WTC11 (cell line): ENCODE measurements around the gene RARS2. TPM values are rescaled to one million over a fixed set of nuclear protein-coding genes. Genes with fewer than 3 reads are reported as not detected.

Experiments used
- ATAC-seq: fragments of 200-7000 bp; cut with Tn5 transposase; 2 replicates; pipeline ENCODE4 v1.10.0; 2021; ENCODE audit warnings: mild to moderate bottlenecking, moderate library complexity
- CTCF ChIA-PET: fragments of 300-600 bp; sonication (Branson Sonifier 250); formaldehyde crosslinking; loops from one replicate; lab custom pipeline; 2021; ENCODE audit warnings: antibody characterized with exemption; lab: Charles Lee
- POLR2A ChIA-PET: fragments of 350-600 bp; sonication (Branson Sonifier 250); formaldehyde crosslinking; loops from one replicate; lab custom pipeline; 2021; ENCODE audit warnings: antibody characterized with exemption; lab: Charles Lee
- DNase-seq: peaks from one replicate; pipeline ENCODE4 v3.0.0; 2021; ENCODE audit warnings: low spot score
- H3K27ac Mint-ChIP-seq: 2 replicates; pipeline ENCODE4 v1.8.0; 2021; ENCODE audit warnings: mixed read lengths
- H3K27me3 Mint-ChIP-seq: 2 replicates; pipeline ENCODE4 v1.8.0; 2021; ENCODE audit warnings: low read depth, mild to moderate bottlenecking, moderate library complexity, mixed read lengths
- H3K36me3 Mint-ChIP-seq: 2 replicates; pipeline ENCODE4 v1.8.0; 2021; ENCODE audit warnings: mixed read lengths
- H3K4me1 Mint-ChIP-seq: 2 replicates; pipeline ENCODE4 v1.8.0; 2022; ENCODE audit warnings: mixed read lengths
- H3K4me3 Mint-ChIP-seq: 2 replicates; pipeline ENCODE4 v1.8.0; 2021; ENCODE audit warnings: mild to moderate bottlenecking, moderate library complexity, mixed read lengths
- H3K9me3 Mint-ChIP-seq: 2 replicates; pipeline ENCODE4 v1.8.0; 2021; ENCODE audit warnings: mixed read lengths
- ATF1 ChIP-seq: sonication (generic); formaldehyde crosslinking; IDR thresholded peaks from 2 replicates; pipeline ENCODE4 v1.8.1; 2023; ENCODE audit warnings: mild to moderate bottlenecking, moderate library complexity, missing genetic modification reagents
- CBFB ChIP-seq: sonication (generic); formaldehyde crosslinking; IDR thresholded peaks from 2 replicates; pipeline ENCODE4 v1.8.1; 2022; ENCODE audit warnings: mild to moderate bottlenecking, low read depth, missing genetic modification reagents
- ETV6 ChIP-seq: sonication (generic); formaldehyde crosslinking; IDR thresholded peaks from 2 replicates; pipeline ENCODE4 v1.8.1; 2022; ENCODE audit warnings: mild to moderate bottlenecking, missing genetic modification reagents
- JUN ChIP-seq: sonication (generic); formaldehyde crosslinking; IDR thresholded peaks from 2 replicates; pipeline ENCODE4 v1.8.0; 2023; ENCODE audit warnings: mild to moderate bottlenecking, missing genetic modification reagents
- OVOL2 ChIP-seq: fragments of 250-450 bp; sonication (Bioruptor Pico); IDR thresholded peaks from 2 replicates; pipeline ENCODE4 v1.9.0; 2021; ENCODE audit warnings: mild to moderate bottlenecking, borderline replicate concordance
- SOX15 ChIP-seq: fragments of 250-450 bp; sonication (Bioruptor Pico); IDR thresholded peaks from 2 replicates; pipeline ENCODE4 v1.9.0; 2021; ENCODE audit warnings: mild to moderate bottlenecking
- ZNF138 ChIP-seq: sonication (generic); formaldehyde crosslinking; conservative IDR thresholded peaks from 2 replicates; pipeline ENCODE4 v1.8.1; 2022; ENCODE audit warnings: mild to moderate bottlenecking, moderate library complexity, missing genetic modification reagents
- ZNF232 ChIP-seq: sonication (generic); formaldehyde crosslinking; IDR thresholded peaks from 2 replicates; pipeline ENCODE4 v1.8.0; 2022; ENCODE audit warnings: mild to moderate bottlenecking, missing genetic modification reagents
- total RNA-seq: library from RNA; stranded (reverse); gene quantifications from 3 replicates; pipeline ENCODE4 v1.2.3, GENCODE V29; 2021
- TF ChIP-seq, protein P1 (sequence below): sonication (generic); formaldehyde crosslinking; IDR thresholded peaks from 2 replicates; pipeline ENCODE4 v1.8.0; 2023; ENCODE audit warnings: mild to moderate bottlenecking, missing genetic modification reagents
- TF ChIP-seq, protein P2 (sequence below): fragments of 250-450 bp; sonication (Bioruptor Pico); IDR thresholded peaks from 2 replicates; pipeline ENCODE4 v1.9.0; 2021; ENCODE audit warnings: mild to moderate bottlenecking
- TF ChIP-seq, protein P3 (sequence below): sonication (generic); formaldehyde crosslinking; IDR thresholded peaks from 2 replicates; pipeline ENCODE4 v1.8.0; 2023; ENCODE audit warnings: missing genetic modification reagents
- TF ChIP-seq, protein P4 (sequence below): sonication (generic); formaldehyde crosslinking; IDR thresholded peaks from 2 replicates; pipeline ENCODE4 v1.8.0; 2022; ENCODE audit warnings: mild to moderate bottlenecking, missing genetic modification reagents
- TF ChIP-seq, protein P5 (sequence below): fragments of 250-450 bp; sonication (Bioruptor Pico); IDR thresholded peaks from 2 replicates; pipeline ENCODE4 v1.9.0; 2021; ENCODE audit warnings: mild to moderate bottlenecking
- TF ChIP-seq, protein P6 (sequence below): sonication (generic); formaldehyde crosslinking; IDR thresholded peaks from 2 replicates; pipeline ENCODE4 v1.8.1; 2022; ENCODE audit warnings: mild to moderate bottlenecking, missing genetic modification reagents, moderate library complexity, borderline replicate concordance
- TF ChIP-seq, protein P7 (sequence below): sonication (generic); formaldehyde crosslinking; IDR thresholded peaks from 2 replicates; pipeline ENCODE4 v1.8.1; 2023; ENCODE audit warnings: mild to moderate bottlenecking, missing genetic modification reagents
- TF ChIP-seq, protein P8 (sequence below): sonication (generic); formaldehyde crosslinking; IDR thresholded peaks from 2 replicates; pipeline ENCODE4 v1.8.1; 2023; ENCODE audit warnings: mild to moderate bottlenecking, missing genetic modification reagents, borderline replicate concordance
- TF ChIP-seq, protein P9 (sequence below): sonication (generic); formaldehyde crosslinking; IDR thresholded peaks from 2 replicates; pipeline ENCODE4 v1.8.1; 2023; ENCODE audit warnings: mild to moderate bottlenecking, missing genetic modification reagents, moderate library complexity

RARS2 gene
- total RNA-seq, 1 experiment from 2014 or later: 32.9 TPM

DNA sequence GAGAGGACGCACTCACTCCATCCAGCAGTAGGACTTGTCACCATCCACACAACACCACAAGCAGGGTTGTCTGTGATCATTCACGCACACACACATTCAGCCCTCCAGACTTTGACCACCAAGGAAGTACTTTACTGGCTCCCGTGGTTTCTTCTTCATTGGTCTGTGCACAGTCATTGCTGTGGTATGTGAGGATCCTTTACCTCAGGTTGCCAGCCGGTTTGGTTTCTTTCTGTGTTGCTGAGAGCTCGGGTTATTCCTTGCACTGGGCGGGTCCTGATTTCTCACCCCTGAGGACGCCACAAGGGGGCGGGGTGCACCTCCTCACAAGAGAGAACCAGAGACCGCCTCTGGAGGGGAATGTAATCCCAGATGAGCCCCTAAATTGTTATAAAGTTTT, 105.9 kb downstream of the RARS2 start (continued):
- TF ChIP-seq, protein P1, sequence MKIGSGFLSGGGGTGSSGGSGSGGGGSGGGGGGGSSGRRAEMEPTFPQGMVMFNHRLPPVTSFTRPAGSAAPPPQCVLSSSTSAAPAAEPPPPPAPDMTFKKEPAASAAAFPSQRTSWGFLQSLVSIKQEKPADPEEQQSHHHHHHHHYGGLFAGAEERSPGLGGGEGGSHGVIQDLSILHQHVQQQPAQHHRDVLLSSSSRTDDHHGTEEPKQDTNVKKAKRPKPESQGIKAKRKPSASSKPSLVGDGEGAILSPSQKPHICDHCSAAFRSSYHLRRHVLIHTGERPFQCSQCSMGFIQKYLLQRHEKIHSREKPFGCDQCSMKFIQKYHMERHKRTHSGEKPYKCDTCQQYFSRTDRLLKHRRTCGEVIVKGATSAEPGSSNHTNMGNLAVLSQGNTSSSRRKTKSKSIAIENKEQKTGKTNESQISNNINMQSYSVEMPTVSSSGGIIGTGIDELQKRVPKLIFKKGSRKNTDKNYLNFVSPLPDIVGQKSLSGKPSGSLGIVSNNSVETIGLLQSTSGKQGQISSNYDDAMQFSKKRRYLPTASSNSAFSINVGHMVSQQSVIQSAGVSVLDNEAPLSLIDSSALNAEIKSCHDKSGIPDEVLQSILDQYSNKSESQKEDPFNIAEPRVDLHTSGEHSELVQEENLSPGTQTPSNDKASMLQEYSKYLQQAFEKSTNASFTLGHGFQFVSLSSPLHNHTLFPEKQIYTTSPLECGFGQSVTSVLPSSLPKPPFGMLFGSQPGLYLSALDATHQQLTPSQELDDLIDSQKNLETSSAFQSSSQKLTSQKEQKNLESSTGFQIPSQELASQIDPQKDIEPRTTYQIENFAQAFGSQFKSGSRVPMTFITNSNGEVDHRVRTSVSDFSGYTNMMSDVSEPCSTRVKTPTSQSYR (CRISPR knock-in tag): no peak
- TF ChIP-seq, protein P2, sequence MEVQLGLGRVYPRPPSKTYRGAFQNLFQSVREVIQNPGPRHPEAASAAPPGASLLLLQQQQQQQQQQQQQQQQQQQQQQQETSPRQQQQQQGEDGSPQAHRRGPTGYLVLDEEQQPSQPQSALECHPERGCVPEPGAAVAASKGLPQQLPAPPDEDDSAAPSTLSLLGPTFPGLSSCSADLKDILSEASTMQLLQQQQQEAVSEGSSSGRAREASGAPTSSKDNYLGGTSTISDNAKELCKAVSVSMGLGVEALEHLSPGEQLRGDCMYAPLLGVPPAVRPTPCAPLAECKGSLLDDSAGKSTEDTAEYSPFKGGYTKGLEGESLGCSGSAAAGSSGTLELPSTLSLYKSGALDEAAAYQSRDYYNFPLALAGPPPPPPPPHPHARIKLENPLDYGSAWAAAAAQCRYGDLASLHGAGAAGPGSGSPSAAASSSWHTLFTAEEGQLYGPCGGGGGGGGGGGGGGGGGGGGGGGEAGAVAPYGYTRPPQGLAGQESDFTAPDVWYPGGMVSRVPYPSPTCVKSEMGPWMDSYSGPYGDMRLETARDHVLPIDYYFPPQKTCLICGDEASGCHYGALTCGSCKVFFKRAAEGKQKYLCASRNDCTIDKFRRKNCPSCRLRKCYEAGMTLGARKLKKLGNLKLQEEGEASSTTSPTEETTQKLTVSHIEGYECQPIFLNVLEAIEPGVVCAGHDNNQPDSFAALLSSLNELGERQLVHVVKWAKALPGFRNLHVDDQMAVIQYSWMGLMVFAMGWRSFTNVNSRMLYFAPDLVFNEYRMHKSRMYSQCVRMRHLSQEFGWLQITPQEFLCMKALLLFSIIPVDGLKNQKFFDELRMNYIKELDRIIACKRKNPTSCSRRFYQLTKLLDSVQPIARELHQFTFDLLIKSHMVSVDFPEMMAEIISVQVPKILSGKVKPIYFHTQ (CRISPR knock-in tag): no peak
- TF ChIP-seq ZNF232 (CRISPR knock-in tag) (no peak), CBFB (no peak)
- TF ChIP-seq, protein P3, sequence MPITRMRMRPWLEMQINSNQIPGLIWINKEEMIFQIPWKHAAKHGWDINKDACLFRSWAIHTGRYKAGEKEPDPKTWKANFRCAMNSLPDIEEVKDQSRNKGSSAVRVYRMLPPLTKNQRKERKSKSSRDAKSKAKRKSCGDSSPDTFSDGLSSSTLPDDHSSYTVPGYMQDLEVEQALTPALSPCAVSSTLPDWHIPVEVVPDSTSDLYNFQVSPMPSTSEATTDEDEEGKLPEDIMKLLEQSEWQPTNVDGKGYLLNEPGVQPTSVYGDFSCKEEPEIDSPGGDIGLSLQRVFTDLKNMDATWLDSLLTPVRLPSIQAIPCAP (CRISPR knock-in tag): no peak
- TF ChIP-seq, protein P4, sequence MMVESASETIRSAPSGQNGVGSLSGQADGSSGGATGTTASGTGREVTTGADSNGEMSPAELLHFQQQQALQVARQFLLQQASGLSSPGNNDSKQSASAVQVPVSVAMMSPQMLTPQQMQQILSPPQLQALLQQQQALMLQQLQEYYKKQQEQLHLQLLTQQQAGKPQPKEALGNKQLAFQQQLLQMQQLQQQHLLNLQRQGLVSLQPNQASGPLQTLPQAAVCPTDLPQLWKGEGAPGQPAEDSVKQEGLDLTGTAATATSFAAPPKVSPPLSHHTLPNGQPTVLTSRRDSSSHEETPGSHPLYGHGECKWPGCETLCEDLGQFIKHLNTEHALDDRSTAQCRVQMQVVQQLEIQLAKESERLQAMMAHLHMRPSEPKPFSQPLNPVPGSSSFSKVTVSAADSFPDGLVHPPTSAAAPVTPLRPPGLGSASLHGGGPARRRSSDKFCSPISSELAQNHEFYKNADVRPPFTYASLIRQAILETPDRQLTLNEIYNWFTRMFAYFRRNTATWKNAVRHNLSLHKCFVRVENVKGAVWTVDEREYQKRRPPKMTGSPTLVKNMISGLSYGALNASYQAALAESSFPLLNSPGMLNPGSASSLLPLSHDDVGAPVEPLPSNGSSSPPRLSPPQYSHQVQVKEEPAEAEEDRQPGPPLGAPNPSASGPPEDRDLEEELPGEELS (CRISPR knock-in tag): no peak
- TF ChIP-seq, all 79 proteins: peak for 0

DNA sequence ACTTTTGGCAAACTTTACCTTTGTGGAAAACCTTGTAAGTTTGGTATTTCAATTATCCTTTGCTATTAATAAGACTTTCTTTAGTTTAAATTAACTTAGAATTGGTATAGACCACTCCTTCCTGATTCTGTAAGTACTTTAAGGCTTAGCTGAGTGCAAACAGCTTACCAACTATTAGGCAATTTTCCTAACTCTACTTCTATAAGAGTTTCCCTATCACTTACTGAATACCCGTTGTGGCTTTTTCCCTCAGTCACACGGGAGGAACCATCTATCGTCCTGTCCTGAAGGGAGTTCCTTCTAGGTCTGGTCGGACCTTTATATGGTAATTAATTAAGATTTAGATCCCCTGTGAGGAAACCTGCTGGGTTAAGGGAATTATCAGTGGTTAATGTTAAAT, 107.4 kb downstream of the RARS2 start:
- no peak for DNase-seq
- Mint-ChIP-seq H3K36me3 (peaks cover 3% of the 10 kb centered on the region), H3K9me3 (peaks cover 5% of the 10 kb centered on the region)
- CTCF ChIA-PET: no interaction called here
- TF ChIP-seq ZNF138 (CRISPR knock-in tag): no peak
- no peak for TF ChIP-seq OVOL2 (CRISPR knock-in tag)
- TF ChIP-seq, all 79 proteins: peak for 0
- POLR2A ChIA-PET: no interaction called here
- Mint-ChIP-seq H3K27ac (no peak overlapping the region; the same call in 1 of the 2 replicates), H3K4me1 (peaks cover 9% of the 10 kb centered on the region), H3K4me3 (no peak overlapping the region), H3K27me3 (no peaks in the 10 kb centered on the region)
- no peak for ATAC-seq

DNA sequence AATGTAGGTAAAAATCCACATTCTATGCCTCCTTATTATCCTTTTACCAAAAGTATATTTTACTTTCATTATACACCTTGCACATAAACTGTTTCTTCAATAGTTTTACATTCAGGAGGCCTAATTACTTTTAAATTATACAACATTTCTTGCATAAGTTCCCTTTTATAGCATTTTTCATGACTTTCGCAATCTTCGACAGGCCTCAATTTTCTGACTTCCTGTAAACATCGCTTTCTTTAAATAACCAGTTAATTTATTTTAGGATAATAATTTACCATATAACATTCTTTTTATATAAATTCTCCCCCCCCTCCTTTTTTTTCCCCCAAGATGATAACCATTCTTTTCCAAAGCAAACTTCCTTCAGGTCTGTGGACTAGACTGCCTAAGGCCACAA, 107.9 kb downstream of the RARS2 start:
- ATAC-seq: no peak
- TF ChIP-seq SOX15 (CRISPR knock-in tag): no peak
- TF ChIP-seq, protein P5, sequence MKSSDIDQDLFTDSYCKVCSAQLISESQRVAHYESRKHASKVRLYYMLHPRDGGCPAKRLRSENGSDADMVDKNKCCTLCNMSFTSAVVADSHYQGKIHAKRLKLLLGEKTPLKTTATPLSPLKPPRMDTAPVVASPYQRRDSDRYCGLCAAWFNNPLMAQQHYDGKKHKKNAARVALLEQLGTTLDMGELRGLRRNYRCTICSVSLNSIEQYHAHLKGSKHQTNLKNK (CRISPR knock-in tag): no peak
- TF ChIP-seq, protein P6, sequence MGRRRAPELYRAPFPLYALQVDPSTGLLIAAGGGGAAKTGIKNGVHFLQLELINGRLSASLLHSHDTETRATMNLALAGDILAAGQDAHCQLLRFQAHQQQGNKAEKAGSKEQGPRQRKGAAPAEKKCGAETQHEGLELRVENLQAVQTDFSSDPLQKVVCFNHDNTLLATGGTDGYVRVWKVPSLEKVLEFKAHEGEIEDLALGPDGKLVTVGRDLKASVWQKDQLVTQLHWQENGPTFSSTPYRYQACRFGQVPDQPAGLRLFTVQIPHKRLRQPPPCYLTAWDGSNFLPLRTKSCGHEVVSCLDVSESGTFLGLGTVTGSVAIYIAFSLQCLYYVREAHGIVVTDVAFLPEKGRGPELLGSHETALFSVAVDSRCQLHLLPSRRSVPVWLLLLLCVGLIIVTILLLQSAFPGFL (CRISPR knock-in tag): no peak
- TF ChIP-seq, protein P7, sequence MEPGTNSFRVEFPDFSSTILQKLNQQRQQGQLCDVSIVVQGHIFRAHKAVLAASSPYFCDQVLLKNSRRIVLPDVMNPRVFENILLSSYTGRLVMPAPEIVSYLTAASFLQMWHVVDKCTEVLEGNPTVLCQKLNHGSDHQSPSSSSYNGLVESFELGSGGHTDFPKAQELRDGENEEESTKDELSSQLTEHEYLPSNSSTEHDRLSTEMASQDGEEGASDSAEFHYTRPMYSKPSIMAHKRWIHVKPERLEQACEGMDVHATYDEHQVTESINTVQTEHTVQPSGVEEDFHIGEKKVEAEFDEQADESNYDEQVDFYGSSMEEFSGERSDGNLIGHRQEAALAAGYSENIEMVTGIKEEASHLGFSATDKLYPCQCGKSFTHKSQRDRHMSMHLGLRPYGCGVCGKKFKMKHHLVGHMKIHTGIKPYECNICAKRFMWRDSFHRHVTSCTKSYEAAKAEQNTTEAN (CRISPR knock-in tag): no peak
- TF ChIP-seq, protein P8, sequence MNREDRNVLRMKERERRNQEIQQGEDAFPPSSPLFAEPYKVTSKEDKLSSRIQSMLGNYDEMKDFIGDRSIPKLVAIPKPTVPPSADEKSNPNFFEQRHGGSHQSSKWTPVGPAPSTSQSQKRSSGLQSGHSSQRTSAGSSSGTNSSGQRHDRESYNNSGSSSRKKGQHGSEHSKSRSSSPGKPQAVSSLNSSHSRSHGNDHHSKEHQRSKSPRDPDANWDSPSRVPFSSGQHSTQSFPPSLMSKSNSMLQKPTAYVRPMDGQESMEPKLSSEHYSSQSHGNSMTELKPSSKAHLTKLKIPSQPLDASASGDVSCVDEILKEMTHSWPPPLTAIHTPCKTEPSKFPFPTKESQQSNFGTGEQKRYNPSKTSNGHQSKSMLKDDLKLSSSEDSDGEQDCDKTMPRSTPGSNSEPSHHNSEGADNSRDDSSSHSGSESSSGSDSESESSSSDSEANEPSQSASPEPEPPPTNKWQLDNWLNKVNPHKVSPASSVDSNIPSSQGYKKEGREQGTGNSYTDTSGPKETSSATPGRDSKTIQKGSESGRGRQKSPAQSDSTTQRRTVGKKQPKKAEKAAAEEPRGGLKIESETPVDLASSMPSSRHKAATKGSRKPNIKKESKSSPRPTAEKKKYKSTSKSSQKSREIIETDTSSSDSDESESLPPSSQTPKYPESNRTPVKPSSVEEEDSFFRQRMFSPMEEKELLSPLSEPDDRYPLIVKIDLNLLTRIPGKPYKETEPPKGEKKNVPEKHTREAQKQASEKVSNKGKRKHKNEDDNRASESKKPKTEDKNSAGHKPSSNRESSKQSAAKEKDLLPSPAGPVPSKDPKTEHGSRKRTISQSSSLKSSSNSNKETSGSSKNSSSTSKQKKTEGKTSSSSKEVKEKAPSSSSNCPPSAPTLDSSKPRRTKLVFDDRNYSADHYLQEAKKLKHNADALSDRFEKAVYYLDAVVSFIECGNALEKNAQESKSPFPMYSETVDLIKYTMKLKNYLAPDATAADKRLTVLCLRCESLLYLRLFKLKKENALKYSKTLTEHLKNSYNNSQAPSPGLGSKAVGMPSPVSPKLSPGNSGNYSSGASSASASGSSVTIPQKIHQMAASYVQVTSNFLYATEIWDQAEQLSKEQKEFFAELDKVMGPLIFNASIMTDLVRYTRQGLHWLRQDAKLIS (CRISPR knock-in tag): no peak
- TF ChIP-seq, protein P9, sequence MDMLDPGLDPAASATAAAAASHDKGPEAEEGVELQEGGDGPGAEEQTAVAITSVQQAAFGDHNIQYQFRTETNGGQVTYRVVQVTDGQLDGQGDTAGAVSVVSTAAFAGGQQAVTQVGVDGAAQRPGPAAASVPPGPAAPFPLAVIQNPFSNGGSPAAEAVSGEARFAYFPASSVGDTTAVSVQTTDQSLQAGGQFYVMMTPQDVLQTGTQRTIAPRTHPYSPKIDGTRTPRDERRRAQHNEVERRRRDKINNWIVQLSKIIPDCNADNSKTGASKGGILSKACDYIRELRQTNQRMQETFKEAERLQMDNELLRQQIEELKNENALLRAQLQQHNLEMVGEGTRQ (CRISPR knock-in tag): no peak
- TF ChIP-seq ETV6 (CRISPR knock-in tag): no peak
- TF ChIP-seq JUN (CRISPR knock-in tag): no peak
- no peak for TF ChIP-seq ATF1

More for the DNA sequence above, 107.9 kb downstream of the RARS2 start:
- no peak overlapping the region for H3K4me3 Mint-ChIP-seq
- DNase-seq: no peak
- CTCF ChIA-PET: no interaction called here
- H3K27ac Mint-ChIP-seq: no peak overlapping the region
- peaks cover 8% of the 10 kb centered on the region for H3K4me1 Mint-ChIP-seq
- no peaks in the 10 kb centered on the region for H3K27me3 Mint-ChIP-seq
- POLR2A ChIA-PET: no interaction called here
- peaks cover 5% of the 10 kb centered on the region for H3K9me3 Mint-ChIP-seq
- H3K36me3 Mint-ChIP-seq: peaks cover 3% of the 10 kb centered on the region
